Measurements from ENCODE around the gene BCL11A.
A peak's percentile ranks its signal among the peaks of the same experiment; 100 is the strongest.

The BCL11A gene

GRCh38 chr2:60541056-60541651 is 12.3 kb downstream of the BCL11A start:
- no peak for DNase-seq

GRCh38 chr2:60540074-60540473 is 13.4 kb downstream of the BCL11A start:
- no peak for DNase-seq

GRCh38 chr2:60539140-60539539 is 14.3 kb downstream of the BCL11A start:
- DNase-seq, result no peak

GRCh38 chr2:60538101-60538500 is 15.4 kb downstream of the BCL11A start:
- no peak for DNase-seq

GRCh38 chr2:60536746-60537145 is 16.7 kb downstream of the BCL11A start:
- DNase-seq, result no peak

GRCh38 chr2:60535685-60536312 is 17.7 kb downstream of the BCL11A start:
- DNase-seq, result no peak

GRCh38 chr2:60534892-60535684 is 18.4 kb downstream of the BCL11A start:
- no peak for DNase-seq

GRCh38 chr2:60534052-60534685 is 19.3 kb downstream of the BCL11A start:
- peak; percentile 17 for DNase-seq

- no peak for DNase-seq
These were observed 20.1 kb downstream of the BCL11A start for GRCh38 chr2:60533101-60534051.

- DNase-seq, result no peak
These were observed 21.0 kb downstream of the BCL11A start for GRCh38 chr2:60532421-60532820.

- no peak for DNase-seq
These were observed 21.7 kb downstream of the BCL11A start for GRCh38 chr2:60531701-60532133.

GRCh38 chr2:60530660-60531281 is 22.7 kb downstream of the BCL11A start:
- peak; percentile 66 for DNase-seq

GRCh38 chr2:60529785-60530627 is 23.4 kb downstream of the BCL11A start:
- no peak for DNase-seq

- DNase-seq, result no peak
These were observed 24.2 kb downstream of the BCL11A start for GRCh38 chr2:60529136-60529784.

GRCh38 chr2:60528281-60529020 is 25.0 kb downstream of the BCL11A start:
- no peak for DNase-seq

- peak; percentile 33 for DNase-seq
These were observed 25.7 kb downstream of the BCL11A start for GRCh38 chr2:60527762-60528161.

- no peak for DNase-seq
These were observed 26.8 kb downstream of the BCL11A start for GRCh38 chr2:60526623-60527022.

GRCh38 chr2:60525899-60526298 is 27.6 kb downstream of the BCL11A start:
- DNase-seq, result peak; percentile 34

GRCh38 chr2:60524874-60525273 is 28.6 kb downstream of the BCL11A start:
- DNase-seq, result no peak

GRCh38 chr2:60523963-60524362 is 29.5 kb downstream of the BCL11A start:
- peak; percentile 80 for DNase-seq
